SK-N-DZ (cell line): ENCODE data around the gene ME3.

Source experiments
- DNase-seq: peaks from one replicate; pipeline ENCODE4 v3.0.0-alpha.2; 2015; ENCODE audit warnings: low spot score

ME3 gene

DNA sequence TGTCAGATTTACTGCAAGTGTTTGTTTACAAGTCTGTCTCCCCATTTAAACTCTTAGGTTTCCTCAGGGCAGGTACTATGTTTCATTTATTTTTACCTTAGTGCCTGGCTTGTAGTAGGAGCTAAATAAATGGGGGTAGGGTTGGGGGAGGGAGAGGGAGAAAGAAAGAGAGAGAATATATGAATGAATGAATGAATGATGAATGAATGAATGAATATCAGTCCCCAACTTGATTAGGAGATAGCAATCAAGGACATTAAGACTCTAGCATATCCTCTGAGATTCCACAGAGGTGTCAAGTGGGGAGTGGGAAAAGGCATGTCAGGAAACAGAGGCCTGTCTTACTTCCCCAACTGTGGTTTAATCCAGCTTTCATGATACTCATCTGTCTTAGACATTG is 83.2 kb downstream of the ME3 start:
- no peak for DNase-seq

DNA sequence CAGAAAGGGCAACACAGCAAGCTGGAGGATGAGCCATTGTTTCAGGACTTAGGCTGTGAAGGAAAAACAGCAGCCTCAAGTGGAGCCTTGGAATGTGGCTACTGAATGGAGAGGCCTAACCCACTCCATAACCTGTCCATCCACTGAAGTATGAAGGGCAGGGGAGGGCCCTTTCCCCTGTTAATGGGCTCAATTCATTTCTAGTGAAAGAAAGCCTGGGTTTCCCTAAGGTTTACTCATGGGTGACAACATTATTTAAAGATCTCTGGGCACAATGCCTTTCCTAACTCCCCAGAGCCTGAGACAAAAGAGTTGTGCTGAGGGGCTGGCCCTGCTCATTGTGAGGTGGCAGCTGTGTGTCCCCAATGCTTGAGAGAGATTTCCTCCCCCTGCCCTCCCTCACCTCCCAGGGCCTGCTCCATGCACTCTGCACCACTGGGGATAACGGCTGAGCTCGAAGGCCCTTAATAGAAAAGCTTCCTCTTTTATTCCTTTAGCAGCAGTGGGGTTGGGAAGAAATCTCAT is 83.8 kb downstream of the ME3 start:
- DNase-seq = no peak

DNA sequence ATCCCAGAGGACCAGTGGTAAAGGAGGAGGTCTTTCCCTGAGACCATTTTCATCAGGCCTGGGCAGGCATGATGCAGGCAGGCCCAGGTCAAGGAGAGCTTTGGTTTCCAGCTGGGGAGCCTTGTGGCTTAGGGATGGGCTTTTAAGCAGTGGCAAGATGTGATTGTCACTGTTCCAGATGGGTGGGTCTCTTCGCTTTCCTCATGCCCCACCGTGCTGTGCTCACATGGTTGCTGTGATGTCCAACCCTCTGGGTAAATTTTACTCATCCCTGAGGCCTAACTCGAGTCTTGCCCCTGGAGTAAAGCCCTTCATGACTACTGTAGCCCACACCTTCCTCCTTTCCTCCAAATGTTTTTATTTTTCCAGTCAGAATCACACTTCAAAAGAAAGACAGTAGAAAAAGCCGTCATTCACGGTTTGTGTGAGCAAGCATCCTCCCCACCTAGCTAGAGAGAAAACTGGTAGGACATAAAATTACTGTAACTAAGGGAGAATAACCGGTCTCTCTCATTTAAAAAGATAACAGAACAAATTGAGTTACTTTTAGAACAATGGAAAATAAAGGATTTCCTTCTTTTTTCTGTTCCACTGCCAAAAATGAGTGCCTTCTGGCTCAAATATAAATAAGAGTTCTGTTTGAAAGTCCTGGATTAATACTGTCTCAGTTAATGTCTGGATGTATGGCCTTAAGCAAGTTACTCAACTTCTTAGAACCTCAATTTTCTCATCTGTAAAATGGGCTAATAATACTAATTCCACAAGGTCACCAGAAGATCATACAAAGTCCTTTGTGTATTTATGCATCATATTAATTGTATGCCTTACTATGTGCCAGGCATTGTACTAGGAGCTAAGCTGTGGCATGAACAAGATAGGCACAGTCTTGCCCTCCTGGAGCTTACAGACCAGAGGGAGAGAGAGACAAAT is 84.9 kb downstream of the ME3 start:
- no peak for DNase-seq

DNA sequence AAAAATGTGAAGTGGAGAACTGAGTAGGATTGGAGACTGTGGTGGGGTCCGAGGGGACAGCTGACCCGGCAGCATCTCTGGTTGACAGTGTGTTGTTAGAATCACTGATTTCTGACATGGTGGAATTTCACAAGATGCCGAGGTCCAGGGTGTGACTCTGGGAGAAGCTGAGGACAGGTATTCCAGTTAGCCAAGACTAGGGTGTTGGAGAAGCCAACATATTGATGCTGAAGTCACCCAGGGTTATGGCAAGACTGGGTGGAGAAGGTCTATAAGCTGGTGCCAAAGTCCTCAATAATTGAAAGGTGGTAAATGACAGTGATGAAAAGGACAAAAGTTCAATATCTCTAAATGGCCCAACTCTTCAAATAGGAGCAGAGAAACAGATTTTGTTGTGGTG is 86.1 kb downstream of the ME3 start:
- no peak for DNase-seq

DNA sequence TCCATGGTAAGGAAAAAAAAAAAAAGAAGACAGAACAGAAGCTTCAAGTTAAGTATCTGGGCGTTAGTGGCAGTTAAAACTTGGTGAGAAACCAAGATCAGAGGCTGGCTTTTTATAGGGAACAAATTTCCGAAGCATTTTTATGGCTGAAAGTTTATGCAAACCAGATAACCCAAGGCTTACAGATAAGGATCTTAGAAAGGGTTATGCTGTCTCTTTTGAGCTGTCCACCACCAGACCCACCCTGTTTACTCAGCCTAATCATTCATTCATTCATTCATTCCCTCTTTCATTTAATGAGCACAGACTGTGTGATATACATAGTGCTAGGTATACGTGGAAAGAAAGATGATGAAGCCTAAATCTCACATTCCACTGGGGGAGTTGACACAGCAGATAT is 89.5 kb downstream of the ME3 start:
- no peak for DNase-seq

DNA sequence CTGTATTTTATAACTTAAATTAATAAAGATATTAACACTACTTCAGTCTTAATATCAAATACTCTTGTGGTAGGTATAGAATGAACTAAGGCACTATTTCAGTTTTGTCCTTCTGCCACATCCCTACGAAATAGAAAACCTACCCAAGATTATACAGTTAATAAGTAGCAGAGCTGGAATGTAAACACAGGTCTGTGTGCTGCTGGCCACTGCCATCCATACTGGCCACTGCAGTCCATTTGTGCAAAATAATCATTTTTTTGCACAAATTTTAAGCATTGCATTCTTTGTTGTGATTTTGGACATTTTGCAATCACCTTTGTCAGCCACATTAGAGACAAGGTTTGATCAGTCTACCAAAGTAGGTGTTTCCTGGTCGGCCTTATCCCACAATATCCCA is 91.9 kb downstream of the ME3 start:
- no peak for DNase-seq

DNA sequence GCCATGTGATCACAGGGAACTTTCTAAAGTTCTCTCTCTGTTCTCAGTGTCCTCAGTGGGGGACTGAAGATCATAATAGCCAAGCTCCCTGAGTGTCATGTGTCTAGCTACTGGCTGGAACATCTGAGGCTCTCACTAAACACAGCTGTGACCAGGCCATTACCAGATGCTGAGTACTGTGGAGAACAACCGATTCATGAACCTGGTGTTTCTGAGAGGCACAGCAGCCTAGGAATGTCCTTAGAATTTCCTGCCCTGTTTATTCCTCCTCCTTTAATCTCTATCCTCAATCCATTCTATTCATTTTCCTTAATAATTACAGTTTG is 93.0 kb downstream of the ME3 start:
- no peak for DNase-seq

DNA sequence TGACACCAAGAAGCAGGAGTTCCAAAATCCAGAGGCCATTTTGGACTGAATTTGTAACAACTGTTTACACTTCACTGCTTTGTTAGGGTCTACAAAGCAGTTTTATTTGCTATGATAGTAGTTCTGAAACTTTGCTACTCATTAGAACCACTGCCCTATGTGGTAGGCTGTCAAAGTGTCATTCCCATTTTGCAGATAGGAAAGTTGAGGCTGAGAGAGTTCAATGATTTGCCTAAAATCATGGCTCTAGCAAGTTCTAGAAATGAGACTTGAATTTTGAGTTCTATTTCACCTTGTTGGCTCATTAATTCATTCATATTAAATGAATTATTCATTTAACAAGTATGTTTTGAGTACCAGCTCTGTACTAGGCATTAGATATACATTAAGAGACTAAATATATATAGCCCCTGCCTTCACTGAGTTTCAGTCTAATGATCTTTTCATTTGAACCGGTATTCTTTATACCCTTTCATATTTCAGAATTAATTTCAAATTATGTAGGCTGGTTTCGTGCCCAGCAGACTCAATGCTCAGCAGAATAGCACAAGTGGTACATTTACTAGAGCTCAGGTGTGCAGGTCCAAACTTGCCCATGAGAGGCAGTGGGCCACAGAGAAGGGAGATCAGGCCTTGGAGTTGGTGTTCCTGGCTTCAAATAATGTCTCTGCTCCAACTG is 93.5 kb downstream of the ME3 start:
- DNase-seq = no peak

DNA sequence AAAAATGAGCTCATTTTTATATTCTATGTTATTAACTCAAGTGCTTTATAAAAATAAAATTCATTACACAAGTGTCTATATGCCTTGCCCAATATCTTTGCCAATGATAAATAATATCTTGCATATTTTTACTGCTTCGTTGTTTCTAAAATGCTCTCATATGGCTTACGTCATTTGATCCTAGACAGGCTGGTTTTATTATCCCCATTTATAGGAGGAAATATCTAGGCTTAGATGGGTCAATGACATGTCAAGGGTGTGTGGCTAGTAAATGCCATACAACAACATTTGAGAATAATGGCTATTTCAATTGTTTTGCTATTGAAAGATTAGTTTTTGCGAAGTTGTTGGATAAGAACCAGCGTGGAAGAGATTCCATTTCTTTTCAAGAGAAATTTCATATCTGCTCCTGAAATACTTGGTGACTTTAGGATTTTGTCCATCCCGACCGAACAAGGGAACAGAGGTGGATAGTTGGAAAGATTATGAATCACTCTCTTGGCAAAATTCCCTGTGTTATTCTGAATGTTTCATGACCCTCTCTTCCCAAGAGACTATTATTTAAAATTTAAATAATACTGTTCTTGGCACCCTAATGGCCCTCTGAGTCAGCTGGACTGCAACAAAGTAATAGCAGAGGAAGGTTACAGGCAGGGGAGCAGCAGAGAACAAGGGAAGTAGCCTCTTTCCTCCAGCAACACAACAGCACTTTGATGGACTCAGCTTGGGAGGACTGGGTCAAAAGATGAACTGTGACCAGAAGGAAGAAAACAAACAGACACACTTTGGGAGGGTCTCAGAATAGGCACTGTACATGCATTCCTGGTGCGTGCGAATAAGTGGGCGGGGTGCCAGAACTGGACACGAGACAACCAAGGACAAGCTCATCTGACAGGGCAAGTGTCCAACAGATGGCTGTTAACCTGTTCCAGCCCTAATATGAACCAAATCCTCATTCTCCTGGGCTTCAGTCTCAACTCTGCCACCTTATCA is 94.5 kb downstream of the ME3 start:
- DNase-seq = no peak

DNA sequence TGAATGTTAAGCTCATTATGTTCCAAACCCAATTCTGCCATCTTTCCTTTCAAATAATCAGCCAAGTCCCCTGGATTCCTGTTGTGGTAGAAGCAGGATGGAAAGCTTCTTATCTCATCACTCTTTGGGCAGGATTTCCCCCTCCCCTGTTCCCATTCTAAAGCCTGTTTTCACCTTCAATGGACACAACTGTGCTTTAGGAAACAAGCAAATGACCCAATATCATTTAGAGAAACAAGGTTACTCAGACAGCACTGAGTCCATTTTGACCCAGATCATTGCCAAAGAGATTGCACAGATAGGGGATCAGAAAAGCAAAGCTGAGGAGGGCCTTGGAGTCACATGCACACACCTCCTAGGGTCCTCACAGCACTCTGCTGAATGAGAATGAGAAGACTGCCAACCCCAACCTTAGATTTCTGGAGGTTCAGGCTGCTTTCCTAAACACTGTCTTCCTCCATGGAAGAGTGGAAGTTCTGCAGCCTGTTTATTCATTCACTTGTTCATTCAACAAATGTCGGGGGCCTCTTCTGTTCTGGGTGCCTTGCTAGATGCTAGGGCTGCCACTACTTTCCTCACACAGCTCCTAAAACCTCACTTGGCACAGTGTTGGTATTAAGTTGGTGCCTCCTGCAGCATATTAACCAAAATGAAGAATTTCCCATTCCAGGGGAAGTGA is 95.3 kb downstream of the ME3 start:
- DNase-seq = no peak

DNA sequence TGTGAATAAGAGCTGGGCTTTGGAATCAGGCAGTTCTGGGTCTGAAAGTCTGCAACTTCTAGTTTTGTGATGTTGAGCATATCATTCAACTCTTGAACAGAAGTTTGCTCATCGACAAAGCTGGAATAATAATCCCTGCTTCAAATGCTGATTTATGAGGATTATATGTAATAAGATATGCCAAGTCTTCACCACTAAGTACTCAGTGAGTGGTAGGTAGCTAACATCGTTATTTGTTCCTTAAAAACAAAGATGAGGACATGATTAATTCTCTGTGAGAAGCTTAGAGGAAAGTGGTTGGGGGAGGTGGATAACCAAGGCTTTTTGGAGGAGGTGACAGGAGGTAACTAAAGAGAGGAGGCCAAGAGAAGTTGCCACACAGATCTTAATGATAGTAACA is 96.5 kb downstream of the ME3 start:
- no peak for DNase-seq

DNA sequence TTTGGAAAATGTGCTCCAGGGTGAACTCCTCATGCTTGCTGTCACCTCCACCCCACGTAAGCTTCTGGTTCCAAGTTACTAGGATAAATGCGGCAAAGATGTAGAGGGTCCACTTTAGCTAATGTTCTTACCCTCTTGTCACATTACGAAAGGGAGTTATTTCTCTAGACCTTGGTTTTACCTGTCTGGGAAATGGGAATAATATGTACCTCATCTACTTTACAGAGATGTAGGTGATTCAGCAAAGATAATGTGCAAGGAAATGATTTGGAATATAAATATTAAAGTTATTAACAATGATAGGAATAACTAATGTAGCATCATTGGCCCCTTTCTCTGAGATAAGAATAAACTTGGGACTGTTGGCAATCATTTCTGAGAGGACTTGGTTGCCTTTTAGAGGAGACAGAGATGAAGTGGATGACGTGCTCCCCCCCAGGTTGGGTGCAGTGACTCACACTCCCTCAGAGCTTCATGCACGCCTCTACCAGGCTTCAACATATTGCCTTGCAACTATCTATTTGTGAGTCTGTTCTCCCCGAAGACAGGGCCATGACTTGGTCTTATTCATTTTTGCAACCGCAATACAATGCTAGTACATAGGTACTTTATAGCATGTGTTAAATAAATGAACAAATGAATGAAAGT is 97.1 kb downstream of the ME3 start:
- no peak for DNase-seq

DNA sequence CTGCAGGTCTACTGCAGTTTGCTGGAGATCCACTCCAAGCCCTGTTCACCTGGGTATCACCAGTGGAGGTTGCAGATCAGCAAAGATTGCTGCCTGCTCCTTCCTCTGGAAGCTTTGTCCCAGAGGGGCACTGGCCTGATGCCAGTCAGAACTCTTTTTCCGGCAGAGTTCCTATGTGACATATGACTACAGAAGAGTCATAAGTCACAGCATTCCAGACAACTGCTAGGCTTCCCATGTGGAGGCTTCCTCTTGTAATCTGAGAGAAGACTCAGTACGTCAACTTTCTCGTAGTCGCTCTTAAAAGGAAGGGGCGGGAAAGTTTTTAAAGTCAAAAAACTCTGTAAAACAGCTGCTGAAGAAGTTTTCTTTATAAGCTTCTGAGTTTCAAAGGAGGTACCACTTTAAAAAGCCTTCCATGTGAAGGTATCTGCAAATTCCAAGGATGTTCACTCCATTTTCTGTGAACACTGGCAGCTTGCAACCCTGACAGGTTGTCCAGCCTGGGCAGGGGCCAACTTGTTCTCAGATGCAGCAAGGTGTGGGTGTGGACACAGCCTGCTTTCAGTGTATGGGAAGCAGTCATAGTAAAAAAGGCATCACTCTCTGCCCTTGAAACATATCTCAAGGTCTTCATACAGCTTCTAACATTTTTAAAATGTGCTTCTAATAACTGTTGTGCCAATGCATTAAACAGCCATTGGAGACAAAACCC is 97.8 kb downstream of the ME3 start:
- DNase-seq = no peak

DNA sequence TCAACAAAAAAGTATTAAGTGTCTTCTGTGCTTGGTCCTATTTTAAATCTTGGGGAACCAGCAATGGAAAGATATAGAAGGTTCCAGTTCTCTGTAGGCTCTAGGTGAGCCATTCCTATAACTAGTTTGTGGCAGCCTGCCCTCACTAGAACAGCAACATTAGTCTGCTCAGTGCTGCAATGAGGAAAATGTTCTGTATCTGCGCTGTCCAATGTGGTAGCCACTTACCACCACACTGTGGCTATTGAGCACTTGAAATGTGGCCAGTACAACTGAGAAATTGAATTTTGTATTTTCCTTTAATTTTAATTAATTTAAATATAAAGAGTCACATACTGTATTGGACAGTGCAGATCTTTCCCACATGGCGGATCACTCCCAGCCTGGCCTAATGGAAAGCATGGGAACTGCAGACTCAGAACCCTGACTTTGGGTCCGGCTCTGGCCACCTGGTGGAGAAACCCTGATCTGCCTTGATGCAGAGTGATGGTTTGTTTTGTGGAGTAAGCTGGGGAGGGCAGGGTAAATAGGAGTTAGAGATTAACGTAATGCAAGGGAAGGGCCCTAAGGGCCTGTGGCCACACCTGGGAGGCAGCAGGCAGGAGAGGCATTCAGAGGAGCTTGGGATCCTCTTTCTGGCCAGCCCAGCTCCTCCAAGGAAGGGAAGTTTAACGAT is 101.0 kb downstream of the ME3 start:
- peak; percentile 37 for DNase-seq

DNA sequence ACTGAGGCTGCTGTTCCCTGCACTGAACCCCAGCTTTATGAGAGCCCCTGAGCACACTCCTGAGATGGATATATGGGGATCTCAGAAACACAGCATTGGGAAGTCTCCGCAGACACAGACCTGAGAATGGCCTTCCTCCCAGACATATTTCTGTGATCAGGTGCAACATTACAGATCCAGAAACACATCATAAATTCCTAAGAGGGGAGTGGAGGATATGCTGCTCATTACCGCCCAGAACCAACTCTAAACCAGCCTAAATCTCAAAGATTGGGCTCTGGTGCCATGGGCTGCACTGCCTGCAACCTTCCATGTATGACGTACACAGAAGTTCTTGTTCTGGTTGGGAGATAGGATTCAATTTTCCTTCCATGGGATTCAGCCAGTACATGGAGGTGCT is 102.0 kb downstream of the ME3 start:
- no peak for DNase-seq

DNA sequence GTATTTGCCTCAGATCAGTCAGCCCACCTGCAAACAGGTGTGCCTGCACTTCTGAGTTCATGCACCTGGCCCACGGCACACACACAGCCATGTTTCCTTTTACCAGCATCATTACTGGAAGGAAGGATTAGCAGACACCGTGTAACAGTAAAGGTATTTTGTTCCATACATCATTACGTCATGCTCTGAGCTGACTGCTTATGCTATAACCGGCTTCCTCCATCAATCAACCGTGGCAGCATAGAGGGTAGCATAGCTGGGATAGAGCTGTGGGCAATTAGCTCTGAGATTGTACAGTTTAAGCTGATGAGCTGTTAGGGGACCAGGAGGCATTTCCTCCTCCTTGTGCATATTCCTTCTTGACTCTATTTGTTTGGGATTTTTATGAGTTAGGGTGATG is 102.4 kb downstream of the ME3 start:
- no peak for DNase-seq

DNA sequence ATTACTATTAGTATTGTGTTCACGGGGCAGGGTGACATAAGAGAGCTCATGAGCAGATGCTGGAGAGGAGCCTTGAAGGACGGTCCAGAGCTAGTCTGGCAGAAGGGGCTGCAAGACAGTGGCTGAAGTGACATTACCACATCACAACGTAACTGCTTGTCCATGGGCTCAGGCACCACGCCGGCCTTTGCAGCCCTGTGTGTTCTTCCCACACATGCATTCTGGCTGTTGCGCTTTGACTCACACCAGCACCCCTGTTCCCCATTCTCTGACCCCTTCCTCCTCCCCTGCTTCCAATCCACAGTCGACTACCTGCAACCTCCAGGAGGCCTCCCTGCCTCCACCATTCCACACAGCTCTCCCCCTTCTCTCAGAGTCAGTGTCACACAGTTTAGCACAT is 103.3 kb downstream of the ME3 start:
- DNase-seq = no peak

DNA sequence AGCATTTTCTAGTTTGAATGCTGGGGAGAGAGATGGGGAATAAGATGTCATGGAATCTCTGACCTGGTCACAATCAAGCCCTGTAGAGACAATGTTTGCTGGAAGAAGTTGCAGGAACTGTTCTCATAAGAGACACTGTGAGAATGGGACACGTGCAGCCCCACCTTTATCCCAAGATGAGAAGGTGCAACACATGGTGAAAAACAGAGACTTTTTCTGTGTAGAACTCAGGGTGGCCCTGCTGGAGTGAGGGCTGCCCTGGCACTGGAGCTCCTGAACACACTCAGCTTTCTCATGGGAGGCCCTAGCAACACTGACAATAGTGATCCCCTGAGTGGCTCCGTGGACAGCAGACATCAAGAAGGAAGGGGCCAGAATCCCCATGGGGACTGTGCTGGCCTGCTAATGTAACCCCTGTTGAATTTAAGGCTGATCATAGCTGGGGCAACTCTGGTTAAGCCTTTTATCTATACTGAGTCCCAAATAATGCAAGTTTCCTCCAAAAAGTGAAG is 106.6 kb downstream of the ME3 start:
- no peak for DNase-seq

DNA sequence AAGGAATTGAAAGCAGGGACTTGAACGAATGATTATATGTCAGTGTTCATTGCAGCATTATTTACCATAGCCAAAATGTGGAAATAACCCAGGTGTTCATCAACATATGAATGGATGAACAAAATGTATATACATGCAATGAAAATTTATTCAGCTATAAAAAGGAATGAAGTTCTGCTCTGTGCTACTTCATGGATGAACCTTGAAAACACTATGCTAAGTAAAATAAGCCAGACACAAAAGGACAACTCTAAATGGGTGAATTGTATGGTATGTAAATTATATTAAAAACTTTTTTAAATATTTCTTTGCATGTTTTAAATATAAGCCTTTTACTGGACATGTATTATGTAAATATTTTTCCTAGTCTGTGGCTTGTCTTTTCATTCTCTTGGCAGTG is 107.0 kb downstream of the ME3 start:
- no peak for DNase-seq
